SK-N-SH treated with all-trans-retinoic acid at 6 μM for 48 hours (cell line): ENCODE measurements around the gene CFAP58.

Experiments
- ATAC-seq: fragments of 200-7000 bp; cut with Tn5 transposase; 3 replicates; pipeline ENCODE4 v1.9.1; 2020; ENCODE audit warnings: mild to moderate bottlenecking, moderate library complexity
- ARNTL ChIP-seq: fragments of 450-650 bp; formaldehyde crosslinking; IDR thresholded peaks from 2 replicates; pipeline ENCODE4 v1.5.0; 2020; ENCODE audit warnings: low read depth, mild to moderate bottlenecking, moderate library complexity, borderline replicate concordance
- BACH2 ChIP-seq: fragments of 250-450 bp; sonication (Bioruptor Pico); IDR thresholded peaks from 2 replicates; pipeline ENCODE4 v1.9.0; 2021; ENCODE audit warnings: mild to moderate bottlenecking, borderline replicate concordance
- CREB5 ChIP-seq: fragments of 250-450 bp; sonication (Bioruptor Pico); IDR thresholded peaks from 2 replicates; pipeline ENCODE4 v1.5.1; 2020; ENCODE audit warnings: low read depth, mild to moderate bottlenecking, moderate library complexity
- CSDC2 ChIP-seq: fragments of 250-450 bp; sonication (Bioruptor Pico); IDR thresholded peaks from 2 replicates; pipeline ENCODE4 v1.5.0; 2020; ENCODE audit warnings: mild to moderate bottlenecking, moderate library complexity
- CSRNP3 ChIP-seq: fragments of 250-450 bp; sonication (Bioruptor Pico); IDR thresholded peaks from 2 replicates; pipeline ENCODE4 v1.5.1; 2021; ENCODE audit warnings: mild to moderate bottlenecking, moderate library complexity
- ESRRG ChIP-seq: fragments of 250-450 bp; sonication (Bioruptor Pico); IDR thresholded peaks from 2 replicates; pipeline ENCODE4 v1.6.1; 2021; ENCODE audit warnings: mild to moderate bottlenecking
- GLIS3 ChIP-seq: fragments of 250-450 bp; sonication (Bioruptor Pico); IDR thresholded peaks from 2 replicates; pipeline ENCODE4 v1.5.0; 2020; ENCODE audit warnings: mild to moderate bottlenecking, moderate library complexity
- OSR1 ChIP-seq: fragments of 250-450 bp; sonication (Bioruptor Pico); IDR thresholded peaks from 2 replicates; pipeline ENCODE4 v1.8.0; 2022; ENCODE audit warnings: moderate library complexity, mild to moderate bottlenecking, inconsistent platforms
- PATZ1 ChIP-seq: fragments of 250-450 bp; sonication (Bioruptor Pico); IDR thresholded peaks from 2 replicates; pipeline ENCODE4 v1.8.0; 2020; ENCODE audit warnings: mild to moderate bottlenecking, moderate library complexity, borderline replicate concordance
- POU6F1 ChIP-seq: fragments of 250-450 bp; sonication (Bioruptor Pico); IDR thresholded peaks from 2 replicates; pipeline ENCODE4 v1.8.0; 2021; ENCODE audit warnings: low read depth, mild to moderate bottlenecking, moderate library complexity, borderline replicate concordance
- PPARA ChIP-seq: fragments of 250-450 bp; sonication (Bioruptor Pico); IDR thresholded peaks from 2 replicates; pipeline ENCODE4 v1.5.0; 2020; ENCODE audit warnings: mild to moderate bottlenecking, borderline replicate concordance
- RARB ChIP-seq: fragments of 250-450 bp; sonication (Bioruptor Pico); IDR thresholded peaks from 2 replicates; pipeline ENCODE4 v1.8.0; 2021; ENCODE audit warnings: mild to moderate bottlenecking, moderate library complexity
- SNAI2 ChIP-seq: fragments of 250-450 bp; sonication (Bioruptor Pico); IDR thresholded peaks from 2 replicates; pipeline ENCODE4 v1.5.0; 2020; ENCODE audit warnings: mild to moderate bottlenecking, moderate library complexity
- TCF4 ChIP-seq: fragments of 250-450 bp; sonication (Bioruptor Pico); IDR thresholded peaks from 2 replicates; pipeline ENCODE4 v1.8.0; 2021; ENCODE audit warnings: mild to moderate bottlenecking, moderate library complexity, borderline replicate concordance
- TOX ChIP-seq: fragments of 250-450 bp; sonication (Bioruptor Pico); IDR thresholded peaks from 2 replicates; pipeline ENCODE4 v1.8.0; 2021; ENCODE audit warnings: mild to moderate bottlenecking, moderate library complexity, borderline replicate concordance
- ZC3H10 ChIP-seq: fragments of 250-450 bp; sonication (Bioruptor Pico); IDR thresholded peaks from 2 replicates; pipeline ENCODE4 v1.5.1; 2021; ENCODE audit warnings: mild to moderate bottlenecking, moderate library complexity
- ZFP3 ChIP-seq: fragments of 250-450 bp; sonication (Bioruptor Pico); IDR thresholded peaks from 2 replicates; pipeline ENCODE4 v1.5.0; 2020; ENCODE audit warnings: mild to moderate bottlenecking, moderate library complexity
- ZFP30 ChIP-seq: fragments of 450-650 bp; formaldehyde crosslinking; IDR thresholded peaks from 2 replicates; pipeline ENCODE4 v1.5.0; 2022; ENCODE audit warnings: mild to moderate bottlenecking, moderate library complexity
- ZNF565 ChIP-seq: fragments of 450-650 bp; formaldehyde crosslinking; conservative IDR thresholded peaks from 2 replicates; pipeline ENCODE4 v1.5.0; 2020; ENCODE audit warnings: low read depth, mild to moderate bottlenecking, moderate library complexity
- ZNF8 ChIP-seq: fragments of 450-650 bp; formaldehyde crosslinking; IDR thresholded peaks from 2 replicates; pipeline ENCODE4 v1.5.0; 2020; ENCODE audit warnings: mild to moderate bottlenecking, moderate library complexity

Gene CFAP58

GRCh38 chr10:104403636-104404035 lies 50.0 kb downstream of the CFAP58 start:
- no peak for ATAC-seq
- TF ChIP-seq RARB (CRISPR knock-in tag) (no peak), CSDC2 (no peak), ESRRG (CRISPR knock-in tag) (no peak), ZNF8 (CRISPR knock-in tag) (no peak), PATZ1 (no peak)

- peak; percentile 94 for ATAC-seq
- TF ChIP-seq CREB5 (CRISPR knock-in tag) (no peak), BACH2 (CRISPR knock-in tag) (no peak), ZFP30 (CRISPR knock-in tag) (no peak), GLIS3 (CRISPR knock-in tag) (no peak), TCF4 (CRISPR knock-in tag) (no peak), CSRNP3 (no peak), ARNTL (no peak)
- TF ChIP-seq, all 23 proteins: peak for 0
These were observed 53.4 kb downstream of the CFAP58 start for GRCh38 chr10:104406715-104407650.

GRCh38 chr10:104413528-104413927 lies 59.9 kb downstream of the CFAP58 start:
- ATAC-seq: no peak
- no peak for TF ChIP-seq PATZ1
- TF ChIP-seq PPARA (CRISPR knock-in tag): no peak
- TF ChIP-seq TCF4 (CRISPR knock-in tag): no peak
- TF ChIP-seq CSDC2: no peak
- TF ChIP-seq SNAI2: no peak
- no peak for TF ChIP-seq ESRRG (CRISPR knock-in tag)

GRCh38 chr10:104415526-104416165 lies 62.0 kb downstream of the CFAP58 start:
- TF ChIP-seq ZFP3 (CRISPR knock-in tag) (no peak), CREB5 (CRISPR knock-in tag) (no peak), ZC3H10 (CRISPR knock-in tag) (no peak), ARNTL (no peak)
- no peak for ATAC-seq

GRCh38 chr10:104416851-104417250 lies 63.2 kb downstream of the CFAP58 start:
- ATAC-seq: no peak
- no peak for TF ChIP-seq POU6F1 (CRISPR knock-in tag)
- no peak for TF ChIP-seq OSR1 (CRISPR knock-in tag)
- no peak for TF ChIP-seq ESRRG (CRISPR knock-in tag)
- no peak for TF ChIP-seq ZNF8 (CRISPR knock-in tag)
- TF ChIP-seq GLIS3 (CRISPR knock-in tag): no peak
- no peak for TF ChIP-seq SNAI2
- TF ChIP-seq CSDC2: no peak
- no peak for TF ChIP-seq PATZ1
- TF ChIP-seq TCF4 (CRISPR knock-in tag): no peak
- TF ChIP-seq ZNF565 (CRISPR knock-in tag): no peak
- no peak for TF ChIP-seq ZFP3 (CRISPR knock-in tag)
- TF ChIP-seq TOX: no peak
- no peak for TF ChIP-seq ZC3H10 (CRISPR knock-in tag)
- TF ChIP-seq, all 23 proteins: peak for 0
